ENCODE data around the gene NOMO2. TPM values are rescaled to one million over a fixed set of nuclear protein-coding genes. Genes with fewer than 3 reads are reported as not detected.
"Not testable (repeated sequence)": the region's sequence is repeated elsewhere in the genome, so short reads cannot be mapped to it uniquely, and the experiment has no call there.

The NOMO2 gene, protein sequence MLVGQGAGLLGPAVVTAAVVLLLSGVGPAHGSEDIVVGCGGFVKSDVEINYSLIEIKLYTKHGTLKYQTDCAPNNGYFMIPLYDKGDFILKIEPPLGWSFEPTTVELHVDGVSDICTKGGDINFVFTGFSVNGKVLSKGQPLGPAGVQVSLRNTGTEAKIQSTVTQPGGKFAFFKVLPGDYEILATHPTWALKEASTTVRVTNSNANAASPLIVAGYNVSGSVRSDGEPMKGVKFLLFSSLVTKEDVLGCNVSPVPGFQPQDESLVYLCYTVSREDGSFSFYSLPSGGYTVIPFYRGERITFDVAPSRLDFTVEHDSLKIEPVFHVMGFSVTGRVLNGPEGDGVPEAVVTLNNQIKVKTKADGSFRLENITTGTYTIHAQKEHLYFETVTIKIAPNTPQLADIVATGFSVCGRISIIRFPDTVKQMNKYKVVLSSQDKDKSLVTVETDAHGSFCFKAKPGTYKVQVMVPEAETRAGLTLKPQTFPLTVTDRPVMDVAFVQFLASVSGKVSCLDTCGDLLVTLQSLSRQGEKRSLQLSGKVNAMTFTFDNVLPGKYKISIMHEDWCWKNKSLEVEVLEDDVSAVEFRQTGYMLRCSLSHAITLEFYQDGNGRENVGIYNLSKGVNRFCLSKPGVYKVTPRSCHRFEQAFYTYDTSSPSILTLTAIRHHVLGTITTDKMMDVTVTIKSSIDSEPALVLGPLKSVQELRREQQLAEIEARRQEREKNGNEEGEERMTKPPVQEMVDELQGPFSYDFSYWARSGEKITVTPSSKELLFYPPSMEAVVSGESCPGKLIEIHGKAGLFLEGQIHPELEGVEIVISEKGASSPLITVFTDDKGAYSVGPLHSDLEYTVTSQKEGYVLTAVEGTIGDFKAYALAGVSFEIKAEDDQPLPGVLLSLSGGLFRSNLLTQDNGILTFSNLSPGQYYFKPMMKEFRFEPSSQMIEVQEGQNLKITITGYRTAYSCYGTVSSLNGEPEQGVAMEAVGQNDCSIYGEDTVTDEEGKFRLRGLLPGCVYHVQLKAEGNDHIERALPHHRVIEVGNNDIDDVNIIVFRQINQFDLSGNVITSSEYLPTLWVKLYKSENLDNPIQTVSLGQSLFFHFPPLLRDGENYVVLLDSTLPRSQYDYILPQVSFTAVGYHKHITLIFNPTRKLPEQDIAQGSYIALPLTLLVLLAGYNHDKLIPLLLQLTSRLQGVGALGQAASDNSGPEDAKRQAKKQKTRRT
- 10 to 100 TPM; 51.8 to 84.2 (median 81.5) TPM for total RNA-seq

DNA sequence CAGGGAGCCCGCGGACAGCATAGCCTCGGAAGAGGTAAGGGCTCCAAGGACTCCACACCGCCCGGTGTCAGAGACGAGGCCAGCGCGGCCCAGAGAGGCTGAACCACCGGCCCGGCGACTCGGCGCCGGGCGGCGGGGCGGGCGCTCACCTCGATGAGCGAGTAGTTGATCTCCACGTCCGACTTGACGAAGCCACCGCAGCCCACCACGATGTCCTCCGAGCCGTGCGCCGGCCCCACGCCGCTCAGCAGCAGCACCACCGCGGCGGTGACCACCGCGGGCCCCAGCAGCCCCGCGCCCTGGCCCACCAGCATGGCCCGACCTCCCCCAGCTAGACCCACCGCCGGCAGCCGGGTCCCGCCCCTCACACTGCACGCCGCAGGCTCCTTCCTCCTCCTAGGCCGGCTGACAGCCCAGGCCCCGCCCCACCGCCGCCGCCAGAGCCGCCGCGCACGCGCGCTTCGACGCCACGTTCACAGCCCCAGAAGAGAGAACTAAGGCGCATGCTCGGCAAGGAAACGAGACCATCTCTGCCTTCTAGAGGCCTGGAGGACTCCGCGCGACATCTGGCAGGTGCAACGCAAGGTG is at the start of gene NOMO2:
Gene NOMO2, minus strand, starts transcription at position 371 of the 588 bp plus-strand sequence. Its CDS starts 57 bp downstream, at position 314.
- Histone ChIP-seq H3K4me3 (peak within 1 kb of the TSS; percentile 59 to 63), H3K27ac (peak within 1 kb of the TSS in 3 of 4 donors; percentile 66 to 77 (median 68))
- not testable (repeated sequence) for H3K36me3 ChIP-seq, H3K9me3 ChIP-seq, H3K4me1 ChIP-seq, H3K27me3 ChIP-seq
- WGBS, 2 donors (ENCODE audit: low coverage in 1 of 2), result no CpG with 5 or more reads among the region's 66 CpGs
- peak; percentile 100 for ATAC-seq

DNA sequence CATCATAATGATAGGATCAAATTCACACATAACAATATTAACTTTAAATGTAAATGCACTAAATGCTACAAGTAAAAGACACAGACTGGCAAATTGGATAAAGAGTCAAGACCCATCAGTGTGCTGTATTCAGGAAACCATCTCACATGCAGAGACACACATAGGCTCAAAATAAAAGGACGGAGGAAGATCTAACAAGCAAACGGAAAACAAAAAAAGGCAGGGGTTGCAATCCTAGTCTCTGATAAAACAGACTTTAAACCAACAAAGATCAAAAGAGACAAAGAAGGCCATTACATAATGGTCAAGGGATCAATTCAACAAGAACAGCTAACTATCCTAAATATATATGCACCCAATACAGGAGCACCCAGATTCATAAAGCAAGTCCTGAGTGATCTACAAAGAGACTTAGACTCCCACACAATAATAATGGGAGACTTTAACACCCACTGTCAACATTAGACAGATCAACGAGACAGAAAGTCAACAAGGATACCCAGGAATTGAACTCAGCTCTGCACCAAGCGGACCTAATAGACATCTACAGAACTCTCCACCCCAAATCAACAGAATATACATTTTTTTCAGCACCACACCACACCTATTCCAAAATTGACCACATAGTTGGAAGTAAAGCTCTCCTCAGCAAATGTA is 48.4 kb upstream of the NOMO2 start:
- not testable (repeated sequence) for H3K27me3 ChIP-seq, ATAC-seq
- 50% methylated on average over 1 of the region's 4 CpGs; no CpG with 5 or more reads in 1 of the 2 donors for WGBS, 2 donors (ENCODE audit: low coverage in 1 of 2)

DNA sequence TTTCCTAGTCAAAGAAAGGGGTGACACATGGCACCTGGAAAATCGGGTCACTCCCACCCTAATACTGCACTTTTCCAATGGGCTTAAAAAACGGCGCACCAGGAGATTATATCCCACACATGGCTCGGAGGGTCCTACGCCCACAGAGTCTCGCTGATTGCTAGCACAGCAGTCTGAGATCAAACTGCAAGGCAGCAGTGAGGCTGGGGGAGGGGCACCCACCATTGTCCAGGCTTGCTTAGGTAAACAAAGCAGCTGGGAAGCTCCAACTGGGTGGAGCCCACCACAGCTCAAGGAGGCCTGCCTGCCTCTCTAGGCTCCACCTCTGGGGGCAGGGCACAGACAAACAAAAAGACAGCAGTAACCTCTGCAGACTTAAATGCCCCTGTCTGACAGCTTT is 46.4 kb upstream of the NOMO2 start:
- not testable (repeated sequence) for H3K27ac ChIP-seq, H3K4me3 ChIP-seq, H3K9me3 ChIP-seq, ATAC-seq, H3K36me3 ChIP-seq, H3K4me1 ChIP-seq, H3K27me3 ChIP-seq
- WGBS, 2 donors (ENCODE audit: low coverage in 1 of 2), result 92% methylated on average over 4 of the region's 6 CpGs; no CpG with 5 or more reads in 1 of the 2 donors

More for the DNA sequence above, 48.4 kb upstream of the NOMO2 start:
- not testable (repeated sequence) for H3K36me3 ChIP-seq, H3K27ac ChIP-seq, H3K4me1 ChIP-seq, H3K4me3 ChIP-seq, H3K9me3 ChIP-seq

DNA sequence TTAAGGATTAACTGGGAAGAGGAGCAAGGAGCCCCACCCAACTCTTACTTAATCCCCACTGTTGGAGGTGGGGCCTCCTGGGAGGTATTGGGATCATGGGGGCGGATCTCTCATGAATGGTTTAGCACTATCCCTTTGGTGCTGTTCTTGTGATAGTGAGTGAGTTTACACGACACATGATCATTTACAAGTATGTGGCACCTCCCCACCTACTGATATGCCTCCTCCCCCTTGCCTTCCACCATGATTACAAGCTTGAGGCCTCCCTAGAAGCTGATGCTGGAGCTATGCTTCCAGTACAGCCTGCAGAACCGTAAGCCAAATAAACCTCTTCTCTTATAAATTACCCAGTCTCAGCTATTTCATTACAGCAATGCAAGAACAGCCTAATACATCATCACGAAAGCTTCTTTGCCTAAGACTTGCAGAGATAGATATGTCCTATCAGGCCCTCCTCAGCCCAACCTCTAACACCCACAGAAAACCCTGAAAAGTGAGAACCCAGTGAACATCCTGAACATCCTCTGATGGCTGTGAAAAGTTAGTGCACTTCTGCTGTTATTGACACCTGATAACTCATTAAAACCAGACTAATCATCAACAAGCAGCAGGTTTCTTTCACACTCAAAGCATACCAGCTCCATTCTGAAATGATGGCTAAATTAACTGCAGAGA is 41.8 kb upstream of the NOMO2 start:
- not testable (repeated sequence) for H3K36me3 ChIP-seq, H3K4me1 ChIP-seq, H3K27me3 ChIP-seq, ATAC-seq, H3K9me3 ChIP-seq, H3K4me3 ChIP-seq, H3K27ac ChIP-seq
- WGBS, 2 donors (ENCODE audit: low coverage in 1 of 2), result no CpG with 5 or more reads among the region's 4 CpGs

DNA sequence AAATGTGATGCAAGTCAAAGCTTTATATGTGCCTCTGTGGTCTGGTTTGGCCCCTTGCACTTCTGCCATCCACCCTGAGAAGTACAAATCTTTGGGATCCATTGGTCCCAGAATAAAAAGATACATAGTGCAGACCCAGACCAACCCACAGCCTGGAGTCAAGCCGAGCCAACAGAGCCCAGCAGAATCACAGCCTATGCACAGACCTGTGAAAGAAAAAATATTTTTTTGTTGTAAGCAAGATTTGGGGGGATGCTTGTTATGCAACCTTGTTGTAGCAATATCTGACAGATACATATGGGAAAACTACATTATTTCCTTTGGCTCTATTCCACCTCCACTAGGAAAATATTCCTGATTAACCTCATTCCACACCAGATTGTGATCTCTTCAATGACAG is 36.7 kb upstream of the NOMO2 start:
- H3K4me1 ChIP-seq, H3K36me3 ChIP-seq, ATAC-seq, H3K9me3 ChIP-seq, H3K4me3 ChIP-seq, H3K27me3 ChIP-seq, H3K27ac ChIP-seq: not testable (repeated sequence)
- 90 to 100% methylated on average over 1 of the region's 1 CpG for WGBS, 2 donors (ENCODE audit: low coverage in 1 of 2)

DNA sequence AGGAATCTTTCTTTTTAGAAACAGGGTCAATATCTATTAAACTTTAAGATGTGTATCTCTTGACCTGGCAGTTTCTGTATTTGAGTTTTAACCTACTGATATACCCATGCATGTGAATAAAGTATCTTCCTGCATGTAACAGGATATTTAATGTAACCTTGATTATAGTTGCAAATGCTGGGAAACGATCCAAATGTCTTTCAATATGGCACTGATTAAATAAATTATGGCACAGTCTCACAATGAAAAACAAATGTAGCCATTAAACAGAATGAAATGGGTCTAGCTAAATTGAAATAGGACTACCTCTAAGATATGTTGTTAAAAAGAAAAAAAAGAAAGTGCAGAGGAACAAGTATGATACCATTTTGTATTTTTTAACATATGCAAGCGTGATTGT is 35.8 kb upstream of the NOMO2 start:
- not testable (repeated sequence) for ATAC-seq, H3K9me3 ChIP-seq, H3K4me3 ChIP-seq, H3K27ac ChIP-seq, H3K36me3 ChIP-seq, H3K4me1 ChIP-seq, H3K27me3 ChIP-seq
- WGBS, 2 donors (ENCODE audit: low coverage in 1 of 2), result 86% methylated on average over 1 of the region's 2 CpGs; no CpG with 5 or more reads in 1 of the 2 donors

DNA sequence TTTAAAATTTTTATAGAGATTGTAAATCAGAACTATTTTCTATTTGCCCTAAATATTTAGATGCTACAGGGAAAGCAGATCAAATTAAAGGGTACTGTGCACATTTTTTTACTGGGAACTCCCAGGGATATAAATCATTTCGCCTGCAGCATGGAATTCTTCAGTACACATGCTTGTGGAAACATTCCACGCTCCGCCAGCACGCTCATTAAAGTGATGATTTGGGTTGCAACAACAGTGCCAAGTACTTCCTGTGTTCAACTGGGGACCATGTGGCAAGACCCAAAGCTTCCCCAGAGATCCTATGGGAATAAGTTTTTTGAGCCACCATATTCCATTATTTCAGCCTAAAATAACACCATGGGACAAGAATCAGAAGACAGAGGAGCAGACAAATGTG is 35.4 kb upstream of the NOMO2 start:
- ATAC-seq, H3K4me1 ChIP-seq, H3K9me3 ChIP-seq, H3K4me3 ChIP-seq, H3K27me3 ChIP-seq, H3K36me3 ChIP-seq, H3K27ac ChIP-seq: not testable (repeated sequence)
- 15 to 23% methylated on average over 4 of the region's 4 CpGs for WGBS, 2 donors (ENCODE audit: low coverage in 1 of 2)

DNA sequence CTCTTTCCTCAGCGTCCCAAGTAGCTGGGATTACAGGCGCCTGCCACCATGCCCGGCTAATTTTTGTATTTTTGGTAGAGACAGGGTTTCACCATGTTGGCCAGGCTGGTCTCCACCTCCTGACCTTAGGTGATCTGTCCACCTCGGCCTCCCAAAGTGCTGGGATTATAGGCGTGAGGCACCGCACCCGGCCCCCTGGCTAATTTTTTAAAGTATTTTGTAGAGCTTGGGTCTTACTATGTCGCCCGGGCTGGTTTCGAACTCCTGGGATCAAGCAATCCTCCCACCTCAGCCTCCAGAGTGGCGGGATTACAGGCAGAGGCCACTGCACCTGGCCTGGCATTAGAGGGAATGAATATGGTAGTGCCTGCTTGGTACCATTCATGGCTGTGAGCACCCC is 33.9 kb upstream of the NOMO2 start:
- not testable (repeated sequence) for H3K27ac ChIP-seq, H3K4me1 ChIP-seq, ATAC-seq, H3K36me3 ChIP-seq, H3K4me3 ChIP-seq, H3K27me3 ChIP-seq, H3K9me3 ChIP-seq
- 80 to 93% methylated on average over 1 to 3 of the region's 11 CpGs for WGBS, 2 donors (ENCODE audit: low coverage in 1 of 2)

DNA sequence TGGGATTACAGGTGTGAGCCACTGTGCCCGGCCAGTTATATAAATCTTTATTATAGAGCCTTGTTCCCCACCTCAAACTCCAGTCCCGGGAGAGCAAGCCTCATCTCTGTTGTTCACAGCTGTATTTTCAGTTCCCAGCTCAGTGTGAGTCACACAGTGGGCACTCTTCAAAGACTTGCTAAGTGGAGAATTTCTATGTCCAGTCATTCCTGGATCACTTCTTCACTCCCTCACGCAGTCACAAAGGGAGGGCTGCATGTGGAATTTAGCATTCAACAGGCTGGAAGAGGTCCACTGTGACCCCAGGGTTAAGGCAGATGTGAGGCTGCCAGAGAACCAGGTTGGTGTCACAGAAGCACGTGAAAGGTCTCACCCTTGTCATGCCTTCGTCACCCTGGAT is 33.0 kb upstream of the NOMO2 start:
- WGBS, 2 donors (ENCODE audit: low coverage in 1 of 2), result 79 to 85% methylated on average over 4 to 5 of the region's 5 CpGs
- not testable (repeated sequence) for H3K4me3 ChIP-seq, ATAC-seq, H3K27ac ChIP-seq, H3K27me3 ChIP-seq, H3K36me3 ChIP-seq, H3K9me3 ChIP-seq, H3K4me1 ChIP-seq

DNA sequence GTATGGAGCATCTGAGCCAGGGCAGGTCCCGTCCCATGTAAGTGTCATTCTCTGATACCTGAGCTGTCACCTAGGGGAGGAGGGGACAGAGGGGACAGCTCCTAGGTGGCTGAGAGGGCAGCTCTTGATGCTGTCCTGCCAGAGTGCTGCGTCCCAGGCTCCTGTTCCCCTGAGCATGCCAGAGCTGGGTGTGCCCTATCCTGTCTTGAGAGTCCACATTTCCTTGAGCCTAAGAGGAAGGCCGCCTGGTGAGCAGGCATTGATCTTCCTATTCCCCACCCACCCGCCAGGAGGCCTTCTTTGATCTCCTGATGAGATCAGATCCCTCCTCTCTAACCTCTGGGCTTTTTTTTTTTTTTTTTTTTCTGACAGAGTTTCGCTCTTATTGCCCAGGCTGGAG is 32.0 kb upstream of the NOMO2 start:
- H3K36me3 ChIP-seq, H3K27ac ChIP-seq, ATAC-seq, H3K27me3 ChIP-seq, H3K9me3 ChIP-seq, H3K4me1 ChIP-seq, H3K4me3 ChIP-seq: not testable (repeated sequence)
- WGBS, 2 donors (ENCODE audit: low coverage in 1 of 2), result 80 to 82% methylated on average over 3 to 4 of the region's 5 CpGs

DNA sequence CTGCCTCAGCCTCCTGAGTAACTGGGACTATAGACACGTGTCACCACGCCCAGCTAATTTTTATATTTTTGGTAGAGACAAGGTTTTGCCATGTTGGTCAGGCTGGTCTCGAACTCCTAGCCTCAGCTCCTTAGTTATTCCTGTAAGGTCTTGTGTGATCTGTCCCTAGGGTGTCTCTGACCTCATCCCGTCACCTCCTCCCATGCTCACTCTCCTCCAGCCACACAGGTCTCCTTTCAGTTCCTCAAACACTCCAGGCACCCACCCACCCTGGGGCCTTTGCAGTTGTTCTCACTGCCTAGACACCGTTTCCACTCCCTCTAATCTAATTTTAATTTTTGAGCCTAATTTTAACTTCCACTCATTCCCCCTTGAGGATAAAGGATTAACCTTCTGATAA is 31.1 kb upstream of the NOMO2 start:
- H3K27me3 ChIP-seq, H3K4me3 ChIP-seq, ATAC-seq, H3K4me1 ChIP-seq, H3K27ac ChIP-seq, H3K9me3 ChIP-seq, H3K36me3 ChIP-seq: not testable (repeated sequence)
- WGBS, 2 donors (ENCODE audit: low coverage in 1 of 2), result 80 to 82% methylated on average over 1 to 5 of the region's 5 CpGs

DNA sequence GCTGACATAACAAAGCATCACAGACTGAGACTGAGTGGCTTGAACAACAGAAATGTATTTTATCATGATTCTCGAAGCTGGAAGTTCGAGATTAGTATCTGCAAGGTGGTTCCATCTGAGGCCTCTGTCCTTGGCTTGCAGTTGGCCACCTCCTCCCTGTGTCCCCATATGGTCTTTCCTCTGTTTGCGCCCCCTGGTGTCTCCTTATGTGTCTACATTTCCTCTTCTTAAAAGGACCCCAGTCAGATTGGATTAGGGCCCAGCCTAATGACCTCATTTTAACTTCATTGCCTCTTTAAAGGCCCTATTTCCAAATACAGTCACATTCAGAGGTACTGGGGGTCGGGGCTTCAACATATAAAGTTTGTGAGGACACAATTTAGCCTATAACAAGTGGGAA is 30.0 kb upstream of the NOMO2 start:
- not testable (repeated sequence) for ATAC-seq, H3K27me3 ChIP-seq, H3K9me3 ChIP-seq, H3K4me1 ChIP-seq, H3K4me3 ChIP-seq, H3K36me3 ChIP-seq, H3K27ac ChIP-seq
- WGBS, 2 donors (ENCODE audit: low coverage in 1 of 2), result 43% methylated on average over 2 of the region's 4 CpGs; no CpG with 5 or more reads in 1 of the 2 donors
